GM15510 (cell line): ENCODE measurements around the gene OAT.

Experiments used
- POLR2A ChIP-seq: IDR thresholded peaks from 3 replicates; pipeline ENCODE4 v1.6.1; 2011; ENCODE audit warnings: borderline replicate concordance; ENCODE audit not compliant: insufficient read length; ENCODE audit errors: extremely low read depth

OAT gene

DNA sequence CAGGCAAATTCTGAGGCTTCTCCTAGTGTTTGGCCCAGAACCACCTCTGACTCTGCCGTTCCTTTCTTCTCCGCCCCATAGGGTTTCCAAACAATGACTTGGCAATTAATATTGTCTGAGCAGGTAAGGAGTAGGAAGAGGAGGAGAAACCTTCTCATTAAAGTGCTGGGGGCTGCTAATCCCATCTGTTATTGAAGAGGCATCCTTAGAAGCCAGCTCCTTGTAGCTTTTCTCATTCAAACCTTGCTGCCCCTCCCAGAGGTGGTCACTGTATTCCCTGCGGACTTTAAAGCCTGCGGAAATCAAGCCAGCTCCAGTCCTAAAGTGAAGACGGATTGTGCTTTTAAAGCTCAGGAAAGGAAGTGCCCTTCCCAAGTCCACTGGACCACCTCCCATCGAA is 32.6 kb upstream of the OAT start:
- TF ChIP-seq POLR2A = no peak

DNA sequence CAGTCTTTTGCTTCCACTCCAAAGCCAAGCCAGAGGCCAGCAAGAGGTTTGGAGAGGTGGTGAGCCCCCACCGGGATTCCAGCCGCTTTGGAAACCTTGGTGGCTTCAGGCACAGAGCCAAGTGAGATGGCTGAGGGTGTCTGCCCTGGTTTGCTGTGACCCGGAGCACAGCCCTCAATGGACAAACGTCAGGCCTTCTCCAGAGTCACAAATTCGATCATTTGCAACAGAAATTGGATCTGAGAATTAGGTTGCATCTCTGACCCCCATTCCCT is 32.0 kb upstream of the OAT start:
- TF ChIP-seq POLR2A = no peak

- TF ChIP-seq POLR2A = no peak
Measured at GRCh38 chr10:124450012-124450782, 31.5 kb upstream of the OAT start, which contains the start of gene NKX1-2. TSS of gene NKX1-2 (minus strand) at chr10:124450035. CDS start at chr10:124449943, 92 bp downstream.

DNA sequence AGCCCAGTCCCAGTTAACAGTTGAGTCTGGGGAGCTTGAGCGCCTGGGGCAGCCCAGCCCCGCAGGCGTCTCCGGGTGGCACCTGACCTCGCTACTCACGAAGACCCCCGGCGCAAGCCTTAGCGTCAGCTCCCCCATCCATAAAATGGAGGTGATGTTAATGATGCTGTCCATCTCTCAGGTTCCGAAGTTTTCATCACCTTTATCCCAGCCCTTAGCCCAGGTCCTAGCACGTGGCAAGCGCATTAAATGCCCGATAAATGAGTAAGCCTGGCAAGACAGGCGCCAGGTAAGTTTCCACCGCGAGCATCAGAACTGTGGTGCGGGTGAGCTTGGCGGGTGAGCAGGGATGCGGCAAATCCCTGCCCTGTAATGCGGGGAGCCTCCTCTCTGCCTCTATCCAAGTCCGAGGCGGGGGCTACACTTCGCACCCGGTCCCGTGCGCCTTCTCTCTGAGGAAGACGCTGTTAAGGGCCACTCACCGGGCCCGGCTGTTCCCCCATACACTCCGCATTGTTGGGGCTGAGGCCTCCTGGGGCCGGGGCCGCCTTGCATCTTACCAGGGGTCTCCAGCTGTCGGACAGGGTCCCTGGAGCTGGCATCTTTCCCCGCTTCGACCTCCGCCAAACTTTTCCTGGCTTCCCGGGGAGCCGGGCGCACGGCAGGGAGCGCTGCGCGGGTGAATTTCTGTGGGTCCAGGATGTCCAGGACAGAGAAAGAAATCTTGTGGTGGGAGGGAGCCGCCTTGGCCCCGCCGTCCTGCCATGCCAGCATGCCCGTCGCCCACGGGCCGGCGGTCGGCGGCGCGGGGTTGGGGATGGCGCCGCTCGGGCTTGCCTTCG is 30.7 kb upstream of the OAT start:
- TF ChIP-seq POLR2A = no peak

DNA sequence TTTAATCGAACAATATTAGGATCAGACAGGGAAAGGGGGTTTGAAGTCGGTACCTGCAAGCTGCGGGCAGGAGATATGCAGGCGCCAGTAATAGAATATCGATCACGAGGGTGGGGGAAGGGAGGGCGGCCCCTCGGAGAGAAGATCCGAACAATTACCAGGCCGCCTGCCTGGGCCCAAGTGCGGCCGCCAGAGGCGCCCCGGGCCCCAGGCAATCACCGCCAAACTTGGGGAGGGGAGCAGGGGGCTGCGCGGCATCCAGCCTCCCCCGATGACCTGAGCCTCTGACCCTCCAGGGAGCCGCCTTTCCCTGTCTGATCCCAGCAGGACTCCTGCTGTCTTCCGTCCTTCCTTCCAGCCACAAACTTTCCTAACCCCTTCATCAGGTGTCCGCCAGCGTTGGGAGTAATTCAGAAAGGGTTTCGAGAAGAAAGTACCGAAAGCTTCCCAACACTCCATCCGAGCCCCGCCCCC is 30.0 kb upstream of the OAT start:
- no peak for TF ChIP-seq POLR2A

DNA sequence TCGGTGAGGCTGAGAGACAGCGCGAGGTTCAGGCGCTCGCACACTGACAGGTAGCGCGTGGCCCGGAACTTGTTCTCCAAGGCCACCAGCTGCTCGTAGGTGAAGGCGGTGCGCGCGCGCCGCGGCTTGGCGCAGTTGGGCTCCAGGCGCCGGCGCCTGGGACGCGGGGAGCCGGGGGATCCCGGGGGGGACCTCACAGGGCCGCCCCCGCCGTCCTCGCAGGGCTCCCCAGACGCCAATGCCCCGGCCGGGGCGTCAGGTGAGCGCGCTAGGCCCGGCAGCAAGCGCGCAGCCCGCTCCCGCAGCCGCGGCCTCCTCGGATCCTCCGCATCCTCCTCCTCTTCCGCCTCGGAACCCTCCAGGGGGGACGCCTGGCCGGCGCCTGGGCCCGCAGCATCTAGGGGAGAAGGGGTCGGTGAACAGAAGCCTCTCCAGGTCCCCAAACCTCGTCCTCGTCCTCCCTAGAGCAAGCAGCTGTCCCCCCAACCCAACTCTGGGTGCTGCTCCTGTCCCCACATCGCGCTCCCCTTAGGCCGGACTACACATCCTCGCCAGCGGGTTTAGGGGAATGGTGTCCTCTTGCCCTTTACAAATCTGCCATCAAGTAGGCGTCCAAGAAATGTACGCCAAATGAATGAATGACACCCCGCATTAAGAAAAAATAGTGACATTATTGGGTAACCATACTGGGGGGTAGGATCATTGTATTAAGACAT is 29.2 kb upstream of the OAT start:
- no peak for TF ChIP-seq POLR2A

GRCh38 chr10:124446830-124447750 is 28.4 kb upstream of the OAT start:
- no peak for TF ChIP-seq POLR2A

DNA sequence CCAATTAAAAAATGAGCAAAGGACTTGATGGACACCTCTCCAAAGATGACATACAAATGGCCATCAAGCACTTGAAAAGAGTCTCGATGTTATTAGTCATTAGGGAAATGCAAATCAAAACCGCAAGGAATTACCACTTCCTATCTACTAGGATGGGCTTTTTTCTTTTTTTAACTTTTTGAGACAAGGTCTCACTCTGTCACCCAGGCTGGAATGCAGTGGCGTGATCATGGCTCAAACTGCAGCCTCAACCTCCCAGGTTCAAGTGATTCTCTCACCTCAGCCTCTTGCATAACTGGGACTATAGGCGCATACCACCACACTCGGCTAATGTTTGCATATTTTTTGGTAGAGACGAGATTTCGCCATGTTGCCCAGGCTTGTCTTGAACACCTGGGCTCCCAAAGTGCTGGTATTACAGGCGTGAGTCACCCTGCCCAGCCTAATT is 17.5 kb upstream of the OAT start:
- no peak for TF ChIP-seq POLR2A

GRCh38 chr10:124433461-124433860 is 14.7 kb upstream of the OAT start:
- no peak for TF ChIP-seq POLR2A

DNA sequence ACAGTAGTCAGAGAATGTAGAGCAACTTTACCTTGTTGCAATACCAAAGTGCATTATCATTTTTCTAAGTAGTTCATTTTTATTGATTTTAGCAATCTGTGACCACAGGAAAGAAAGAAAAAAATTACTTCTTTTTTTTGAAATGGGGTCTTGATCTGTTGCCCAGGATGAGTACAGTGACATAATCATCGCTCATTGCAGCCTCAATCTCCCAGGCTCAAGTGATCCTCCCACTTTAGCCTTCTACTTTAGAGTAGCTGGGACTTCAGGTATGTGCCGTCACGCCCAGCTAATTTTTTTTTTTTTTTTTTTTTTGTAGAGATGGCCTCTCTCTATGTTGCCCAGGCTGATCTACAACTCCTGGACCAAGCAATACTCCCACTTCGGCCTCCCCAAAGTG is 11.4 kb upstream of the OAT start:
- no peak for TF ChIP-seq POLR2A

DNA sequence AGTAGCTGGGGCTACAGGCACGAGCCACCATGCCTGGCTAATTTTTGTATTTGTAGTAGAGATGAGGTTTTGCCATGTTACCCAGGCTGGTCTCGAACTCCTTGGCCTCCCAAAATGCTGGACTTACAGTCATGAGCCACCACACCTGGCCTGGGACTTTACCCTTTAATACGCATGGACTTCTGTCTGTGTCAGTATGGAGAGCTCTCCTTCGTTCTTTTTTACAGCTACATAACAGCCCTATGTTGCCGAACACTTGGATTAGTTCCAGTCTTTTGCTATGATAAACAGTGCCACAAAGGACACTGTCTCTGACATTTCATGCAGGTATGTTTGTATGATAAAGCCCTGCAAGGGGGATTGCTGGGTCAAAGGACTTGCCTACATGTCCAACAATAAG is 10.9 kb upstream of the OAT start:
- TF ChIP-seq POLR2A = no peak

DNA sequence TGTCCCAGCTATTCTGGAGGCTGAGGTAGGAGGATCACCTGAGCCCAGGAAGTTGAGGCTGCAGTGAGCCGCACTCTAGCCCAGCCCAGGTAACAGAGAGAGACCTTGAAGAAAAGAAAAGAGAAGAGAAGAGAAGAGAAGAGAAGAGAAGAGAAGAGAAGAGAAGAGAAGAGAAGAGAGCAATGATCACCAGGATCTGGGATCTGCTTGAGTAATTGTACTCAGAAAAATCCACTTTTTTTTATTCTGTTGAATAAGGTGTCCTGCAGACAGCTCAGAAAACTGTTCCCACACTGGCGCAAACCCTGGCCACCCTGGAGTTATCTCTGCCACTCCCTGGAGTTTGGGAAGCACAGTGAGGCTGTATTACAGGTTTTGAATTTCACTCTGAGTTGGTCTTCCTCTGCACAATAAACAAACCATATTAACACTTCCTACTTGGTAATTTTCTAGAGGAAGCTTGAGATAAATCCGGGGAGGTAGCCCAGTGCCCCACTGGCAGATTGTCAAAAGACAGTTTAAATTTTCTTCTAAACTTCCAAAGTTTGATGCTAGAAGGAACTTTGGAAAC is 9.6 kb upstream of the OAT start:
- TF ChIP-seq POLR2A = no peak

GRCh38 chr10:124425227-124425962 is 6.7 kb upstream of the OAT start:
- no peak for TF ChIP-seq POLR2A

- TF ChIP-seq POLR2A = no peak
Measured at GRCh38 chr10:124423813-124424212, 5.1 kb upstream of the OAT start.

DNA sequence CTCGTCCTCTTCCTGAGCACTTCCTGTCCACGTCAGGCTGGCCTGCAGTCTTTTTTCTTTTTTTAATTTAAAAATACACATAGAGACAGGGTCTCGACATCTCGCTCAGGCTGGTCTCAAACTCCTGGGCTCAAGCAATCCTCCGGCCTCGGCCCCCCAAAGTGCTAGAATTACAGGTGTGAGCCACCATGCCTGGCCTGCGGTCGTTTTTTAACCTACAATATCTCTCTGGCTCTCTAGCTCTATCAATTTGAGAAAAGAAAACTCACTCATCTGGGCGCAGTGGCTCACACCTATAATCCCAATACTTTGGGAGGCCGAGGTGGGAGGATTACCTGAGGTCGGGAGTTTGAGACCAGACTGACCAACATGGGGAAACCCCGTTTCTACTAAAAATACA is 4.0 kb upstream of the OAT start:
- TF ChIP-seq POLR2A = no peak
